NB4 (cell line): Measurements from ENCODE around the gene PARPBP.

Experiments used
- POLR2A ChIP-seq: IDR thresholded peaks from 2 replicates; pipeline ENCODE4 v1.6.1; 2011; ENCODE audit warnings: mild to moderate bottlenecking; ENCODE audit not compliant: insufficient read length; ENCODE audit errors: extremely low read depth
- TF ChIP-seq, protein P1 (sequence below): IDR thresholded peaks from one replicate; pipeline ENCODE4 v1.5.1; 2012; ENCODE audit warnings: low read depth, low read length
- TF ChIP-seq, protein P2 (sequence below): IDR thresholded peaks from 2 replicates; pipeline ENCODE4 v1.6.1; 2011; ENCODE audit warnings: low read depth, low read length

DNA sequence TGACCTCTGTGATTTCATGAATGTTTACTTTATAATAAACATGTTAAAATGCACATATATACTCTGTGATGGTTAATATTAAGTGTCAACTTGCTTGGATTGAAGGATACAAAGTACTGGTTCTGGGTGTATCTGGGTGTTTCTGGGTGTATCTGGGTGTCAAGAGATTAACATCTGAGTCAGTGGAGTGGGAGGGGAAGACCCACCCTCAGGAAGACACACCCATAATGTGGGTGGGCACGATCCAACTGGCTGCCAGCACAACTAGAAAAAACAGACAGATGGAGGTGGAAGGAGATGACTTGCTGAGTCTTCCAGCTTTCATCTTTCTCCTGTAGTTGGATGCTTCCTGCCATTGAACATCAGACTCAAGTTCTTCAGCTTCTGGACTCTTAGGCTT is 12.0 kb upstream of the PARPBP start:
- TF ChIP-seq, protein P1, sequence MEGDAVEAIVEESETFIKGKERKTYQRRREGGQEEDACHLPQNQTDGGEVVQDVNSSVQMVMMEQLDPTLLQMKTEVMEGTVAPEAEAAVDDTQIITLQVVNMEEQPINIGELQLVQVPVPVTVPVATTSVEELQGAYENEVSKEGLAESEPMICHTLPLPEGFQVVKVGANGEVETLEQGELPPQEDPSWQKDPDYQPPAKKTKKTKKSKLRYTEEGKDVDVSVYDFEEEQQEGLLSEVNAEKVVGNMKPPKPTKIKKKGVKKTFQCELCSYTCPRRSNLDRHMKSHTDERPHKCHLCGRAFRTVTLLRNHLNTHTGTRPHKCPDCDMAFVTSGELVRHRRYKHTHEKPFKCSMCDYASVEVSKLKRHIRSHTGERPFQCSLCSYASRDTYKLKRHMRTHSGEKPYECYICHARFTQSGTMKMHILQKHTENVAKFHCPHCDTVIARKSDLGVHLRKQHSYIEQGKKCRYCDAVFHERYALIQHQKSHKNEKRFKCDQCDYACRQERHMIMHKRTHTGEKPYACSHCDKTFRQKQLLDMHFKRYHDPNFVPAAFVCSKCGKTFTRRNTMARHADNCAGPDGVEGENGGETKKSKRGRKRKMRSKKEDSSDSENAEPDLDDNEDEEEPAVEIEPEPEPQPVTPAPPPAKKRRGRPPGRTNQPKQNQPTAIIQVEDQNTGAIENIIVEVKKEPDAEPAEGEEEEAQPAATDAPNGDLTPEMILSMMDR, result no peak
- TF ChIP-seq, protein P2, sequence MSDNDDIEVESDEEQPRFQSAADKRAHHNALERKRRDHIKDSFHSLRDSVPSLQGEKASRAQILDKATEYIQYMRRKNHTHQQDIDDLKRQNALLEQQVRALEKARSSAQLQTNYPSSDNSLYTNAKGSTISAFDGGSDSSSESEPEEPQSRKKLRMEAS, result no peak
- TF ChIP-seq POLR2A, result no peak
